Skeletal muscle satellite cell (primary cell): ENCODE results near the gene ITGAV. TPM values are rescaled to one million over a fixed set of nuclear protein-coding genes. Genes with fewer than 3 reads are reported as not detected.

ENCODE experiments used
- H3K27me3 ChIP-seq: 2 replicates; pipeline ENCODE4 v1.7.0; 2013; ENCODE audit warnings: low read length; ENCODE audit not compliant: control insufficient read depth, insufficient read depth
- H3K36me3 ChIP-seq: 2 replicates; pipeline ENCODE4 v1.7.0; 2013; ENCODE audit warnings: mild to moderate bottlenecking, control low read depth, low read length; ENCODE audit not compliant: insufficient read depth
- H3K4me1 ChIP-seq: 2 replicates; pipeline ENCODE4 v1.7.0; 2013; ENCODE audit warnings: low read length; ENCODE audit not compliant: control insufficient read depth, insufficient read depth
- H3K4me2 ChIP-seq: 2 replicates; pipeline ENCODE4 v1.7.0; 2013; ENCODE audit warnings: mild to moderate bottlenecking, low read length
- H3K4me3 ChIP-seq: 2 replicates; pipeline ENCODE4 v1.7.0; 2013; ENCODE audit warnings: low read length
- H3K9ac ChIP-seq: 2 replicates; pipeline ENCODE4 v1.7.0; 2013; ENCODE audit warnings: mild to moderate bottlenecking, low read depth, low read length, moderate library complexity
- H3K9me3 ChIP-seq: replicated peaks from 2 replicates; pipeline ENCODE4 v1.7.0; 2013; ENCODE audit warnings: mild to moderate bottlenecking, control low read depth, low read length
- total RNA-seq: library from RNA; depleted of rRNA; stranded (reverse); fragments of >200 nt; gene quantifications from 2 replicates; pipeline ENCODE4 v1.2.3, GENCODE V29; 2012; rRNA removed

The ITGAV gene
- 81.9 and 122 TPM in 2 replicates for total RNA-seq

DNA sequence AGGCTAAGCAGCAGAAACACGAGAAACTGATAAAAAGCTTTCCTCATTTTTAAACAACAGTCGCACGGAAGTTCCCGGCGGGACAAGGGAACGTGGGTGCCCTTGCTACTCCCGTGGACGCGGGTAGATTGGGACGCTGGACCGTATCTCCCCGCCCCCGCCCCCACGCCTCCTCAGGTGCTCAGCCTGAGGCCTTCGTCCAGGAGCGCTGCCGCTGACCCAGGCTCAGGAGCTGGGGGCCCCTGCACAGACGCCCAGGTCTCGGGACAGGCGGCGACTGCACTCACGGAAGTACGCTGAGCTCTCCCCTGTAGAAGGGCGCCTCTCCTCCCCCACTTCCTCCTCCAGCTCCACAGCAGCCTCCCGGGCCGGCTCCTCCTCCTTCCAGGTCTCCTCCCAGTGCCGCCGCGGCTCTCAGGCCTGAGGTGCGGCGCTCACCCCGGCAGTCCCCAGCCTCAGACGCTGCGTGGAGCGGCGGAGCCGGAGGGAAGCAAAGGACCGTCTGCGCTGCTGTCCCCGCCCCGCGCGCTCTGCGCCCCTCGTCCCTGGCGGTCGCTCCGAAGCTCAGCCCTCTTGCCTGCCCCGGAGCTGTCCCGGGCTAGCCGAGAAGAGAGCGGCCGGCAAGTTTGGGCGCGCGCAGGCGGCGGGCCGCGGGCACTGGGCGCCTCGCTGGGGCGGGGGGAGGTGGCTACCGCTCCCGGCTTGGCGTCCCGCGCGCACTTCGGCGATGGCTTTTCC, at the start of gene ITGAV:
ITGAV (plus strand) TSS at position 445 of the 738 bp plus-strand sequence; CDS start at position 728, 283 bp downstream.
- Histone ChIP-seq H3K9me3 (no peaks in the 10 kb centered on the region), H3K4me2 (peak within 1 kb of the TSS; percentile 87), H3K36me3 (no peaks in the 10 kb centered on the region), H3K9ac (peak within 1 kb of the TSS; percentile 93), H3K4me1 (peaks cover 20% of the 10 kb centered on the region), H3K4me3 (peak within 1 kb of the TSS; percentile 97), H3K27me3 (no peaks in the 10 kb centered on the region)

GRCh38 chr2:186540941-186541340, 48.9 kb upstream of the ITGAV start:
- H3K9ac ChIP-seq, result no peak overlapping the region

DNA sequence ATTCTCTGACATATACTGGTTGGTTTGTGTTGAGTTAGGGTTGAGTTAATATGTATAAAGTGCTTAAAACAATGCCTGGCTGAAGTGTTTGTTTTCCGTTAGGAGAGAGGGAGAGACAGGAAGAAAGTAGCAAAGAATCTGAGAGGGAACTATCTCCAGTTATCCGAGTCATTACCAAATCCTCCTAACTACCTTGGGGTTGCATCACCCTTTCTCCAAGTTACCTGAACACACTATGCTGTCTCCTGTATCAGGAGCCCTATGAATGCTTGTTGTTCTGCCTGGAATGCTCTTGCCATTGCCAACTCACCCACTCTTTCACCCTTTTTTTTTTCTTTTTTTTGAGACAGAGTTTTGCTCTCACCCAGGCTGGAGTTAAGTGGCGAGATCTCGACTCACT, 47.9 kb upstream of the ITGAV start:
- Histone ChIP-seq H3K4me1 (peaks cover 51% of the 10 kb centered on the region), H3K9ac (no peak overlapping the region), H3K36me3 (no peaks in the 10 kb centered on the region), H3K9me3 (no peaks in the 10 kb centered on the region), H3K27me3 (no peaks in the 10 kb centered on the region), H3K4me2 (no peak overlapping the region), H3K4me3 (no peak overlapping the region)

More at GRCh38 chr2:186540941-186541340, 48.9 kb upstream of the ITGAV start:
- Histone ChIP-seq H3K4me1 (peaks cover 41% of the 10 kb centered on the region), H3K36me3 (no peaks in the 10 kb centered on the region), H3K9me3 (no peaks in the 10 kb centered on the region), H3K4me2 (peak overlapping the region; percentile 50), H3K27me3 (no peaks in the 10 kb centered on the region), H3K4me3 (no peak overlapping the region)

DNA sequence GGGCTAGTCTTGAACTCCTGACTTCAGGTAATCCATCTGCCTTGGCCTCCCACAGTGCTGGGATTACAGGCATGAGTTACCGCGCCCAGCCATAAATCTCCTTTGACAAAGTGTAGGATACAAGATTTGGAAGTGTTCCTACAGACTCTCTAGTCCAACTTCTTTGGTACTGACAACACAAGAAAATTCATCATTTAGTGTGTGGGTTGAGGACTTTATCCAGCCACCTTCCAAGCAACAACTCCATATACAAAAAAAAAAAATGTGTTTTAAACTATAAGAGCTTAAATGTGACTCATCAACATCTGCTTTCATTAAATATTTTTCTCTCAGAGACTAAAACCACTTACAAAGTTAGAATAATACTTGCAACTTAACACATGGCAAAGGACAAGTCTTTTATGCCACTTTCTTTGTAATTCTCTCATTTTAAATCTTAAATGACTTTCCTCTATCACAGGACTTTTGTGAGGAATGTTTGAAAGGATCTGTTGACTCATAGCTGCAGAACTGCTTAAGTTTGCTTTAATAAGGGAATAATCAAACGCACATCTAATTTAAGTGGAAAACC, 46.2 kb upstream of the ITGAV start:
- Histone ChIP-seq H3K4me1 (peaks cover 55% of the 10 kb centered on the region), H3K4me3 (peak overlapping the region; percentile 37), H3K9ac (peak overlapping the region; percentile 79)

DNA sequence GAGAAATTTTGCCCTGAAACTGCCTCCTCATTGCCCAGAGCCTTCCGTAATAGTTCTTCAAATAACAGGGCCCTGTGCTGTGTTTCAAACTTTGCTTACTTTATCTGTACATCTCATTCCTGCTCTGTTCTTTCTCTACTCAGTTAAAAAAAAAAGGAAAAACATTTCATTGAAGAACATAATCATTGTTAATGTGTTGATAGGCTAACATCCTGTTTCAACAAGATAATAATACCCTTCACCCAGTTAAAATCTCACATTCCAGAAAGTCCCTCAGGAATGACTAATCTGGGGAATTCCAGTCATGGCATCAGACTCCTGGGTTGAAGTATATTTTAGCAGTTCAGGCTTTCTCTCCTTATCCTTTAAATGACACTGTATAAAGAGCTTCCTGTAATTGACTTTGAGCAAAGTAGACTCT, 45.6 kb upstream of the ITGAV start:
- no peaks in the 10 kb centered on the region for H3K36me3 ChIP-seq
- peak overlapping the region; percentile 37 for H3K4me3 ChIP-seq
- H3K27me3 ChIP-seq, result no peaks in the 10 kb centered on the region
- no peaks in the 10 kb centered on the region for H3K9me3 ChIP-seq
- H3K9ac ChIP-seq, result peak overlapping the region; percentile 79
- H3K4me1 ChIP-seq, result peaks cover 55% of the 10 kb centered on the region
- H3K4me2 ChIP-seq, result peak overlapping the region; percentile 75

More for the DNA sequence above, 46.2 kb upstream of the ITGAV start:
- peak overlapping the region; percentile 75 for H3K4me2 ChIP-seq
- H3K9me3 ChIP-seq, result no peaks in the 10 kb centered on the region
- H3K27me3 ChIP-seq, result no peaks in the 10 kb centered on the region
- H3K36me3 ChIP-seq, result no peaks in the 10 kb centered on the region

- Histone ChIP-seq H3K27me3 (no peaks in the 10 kb centered on the region), H3K4me3 (no peak overlapping the region), H3K36me3 (no peaks in the 10 kb centered on the region), H3K4me2 (no peak overlapping the region), H3K4me1 (peaks cover 49% of the 10 kb centered on the region), H3K9me3 (no peaks in the 10 kb centered on the region), H3K9ac (no peak overlapping the region)
These were observed 43.0 kb upstream of the ITGAV start for GRCh38 chr2:186546846-186547245.

- H3K27me3 ChIP-seq, result no peaks in the 10 kb centered on the region
- H3K4me2 ChIP-seq, result no peak overlapping the region
These were observed 38.4 kb upstream of the ITGAV start for GRCh38 chr2:186551323-186552050.

GRCh38 chr2:186554429-186554828, 35.4 kb upstream of the ITGAV start:
- Histone ChIP-seq H3K9me3 (no peaks in the 10 kb centered on the region), H3K27me3 (no peaks in the 10 kb centered on the region), H3K4me1 (peaks cover 8% of the 10 kb centered on the region), H3K4me3 (no peak overlapping the region), H3K36me3 (no peaks in the 10 kb centered on the region), H3K9ac (no peak overlapping the region), H3K4me2 (no peak overlapping the region)

More at GRCh38 chr2:186551323-186552050, 38.4 kb upstream of the ITGAV start:
- Histone ChIP-seq H3K9ac (no peak overlapping the region), H3K4me3 (no peak overlapping the region), H3K4me1 (peaks cover 17% of the 10 kb centered on the region), H3K36me3 (no peaks in the 10 kb centered on the region), H3K9me3 (no peaks in the 10 kb centered on the region)

- H3K4me1 ChIP-seq, result peaks cover 8% of the 10 kb centered on the region
- H3K27me3 ChIP-seq, result no peaks in the 10 kb centered on the region
- H3K4me3 ChIP-seq, result no peak overlapping the region
- no peak overlapping the region for H3K9ac ChIP-seq
- H3K4me2 ChIP-seq, result no peak overlapping the region
- no peaks in the 10 kb centered on the region for H3K9me3 ChIP-seq
- H3K36me3 ChIP-seq, result no peaks in the 10 kb centered on the region
These were observed 34.8 kb upstream of the ITGAV start for GRCh38 chr2:186554850-186555671.

GRCh38 chr2:186558512-186559276, 31.2 kb upstream of the ITGAV start:
- no peaks in the 10 kb centered on the region for H3K4me1 ChIP-seq
- H3K4me2 ChIP-seq, result no peak overlapping the region
- no peak overlapping the region for H3K4me3 ChIP-seq
- no peaks in the 10 kb centered on the region for H3K9me3 ChIP-seq
- no peaks in the 10 kb centered on the region for H3K27me3 ChIP-seq
- no peaks in the 10 kb centered on the region for H3K36me3 ChIP-seq
- H3K9ac ChIP-seq, result no peak overlapping the region
